ENCODE results near the gene PAM16.

Gene PAM16

GRCh38 chr16:4306470-4307214, 44.5 kb downstream of the PAM16 start:
- DNase-seq (ENCODE audit: low read depth in 1 of 2, low spot score in 1 of 2), result no peak

DNA sequence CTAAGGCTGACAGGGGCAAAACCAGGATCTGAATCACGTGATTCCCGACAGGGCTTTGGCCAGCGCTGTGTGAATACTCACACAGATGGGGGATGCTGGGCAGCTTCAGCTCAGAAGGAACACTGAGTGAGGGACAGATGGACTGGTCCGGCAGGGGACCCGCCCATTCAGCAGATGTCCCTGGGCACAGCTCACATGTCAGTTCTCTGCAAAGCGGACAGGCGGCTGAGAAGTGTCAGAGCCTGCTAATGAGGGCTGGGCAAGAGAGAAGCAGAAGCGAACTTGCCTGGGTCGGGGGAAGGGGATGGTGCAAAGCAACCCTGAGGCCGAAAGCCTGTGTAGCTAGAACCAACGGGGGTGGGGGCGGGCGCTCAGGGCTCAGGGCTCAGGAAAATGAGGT, 47.1 kb downstream of the PAM16 start:
- DNase-seq (ENCODE audit: low read depth in 1 of 2, low spot score in 1 of 2), result no peak

DNA sequence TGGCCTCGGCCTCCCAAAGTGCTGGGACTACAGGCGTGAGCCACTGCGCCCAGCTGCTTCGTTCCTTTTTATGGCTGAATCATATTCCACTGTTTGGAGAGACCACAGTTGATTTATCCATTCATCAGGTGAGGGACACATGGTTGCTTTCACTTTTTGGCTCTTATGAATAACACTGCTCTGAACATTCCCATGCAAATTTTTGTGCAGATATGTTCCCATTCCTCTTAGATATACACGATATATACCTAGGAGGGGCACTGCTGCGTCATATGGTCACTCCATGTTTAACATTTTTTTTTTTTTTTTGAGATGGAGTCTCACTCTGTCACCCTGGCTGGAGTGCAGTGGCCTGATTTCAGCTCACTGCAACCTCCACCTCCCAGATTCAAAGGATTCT, 49.2 kb downstream of the PAM16 start:
- no peak for DNase-seq (ENCODE audit: low read depth in 1 of 2, low spot score in 1 of 2)

DNA sequence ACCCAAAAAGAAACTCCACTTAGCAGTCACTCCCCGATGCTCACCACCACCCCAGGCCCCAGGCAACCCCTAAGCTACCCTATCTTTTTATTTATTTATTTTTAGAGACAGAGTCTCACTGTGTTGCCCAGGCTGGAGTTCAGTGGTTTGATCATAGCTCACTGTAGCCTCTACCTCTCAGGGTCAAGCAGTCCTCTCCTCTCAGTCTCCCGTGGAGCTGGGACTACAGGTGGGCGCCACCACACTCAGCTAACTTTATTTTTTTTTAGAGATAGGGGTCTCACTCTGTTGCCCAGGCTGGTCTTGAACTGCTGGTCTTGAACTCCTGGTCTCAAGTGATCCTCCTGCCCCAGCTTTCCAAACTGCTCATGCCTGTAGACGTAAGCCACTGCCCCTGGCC, 49.9 kb downstream of the PAM16 start:
- DNase-seq (ENCODE audit: low read depth in 1 of 2, low spot score in 1 of 2), result no peak

- DNase-seq (ENCODE audit: low read depth in 1 of 2, low spot score in 1 of 2), result no peak
Measured at GRCh38 chr16:4298761-4299522, 52.2 kb downstream of the PAM16 start.

GRCh38 chr16:4297480-4297879, 53.6 kb downstream of the PAM16 start:
- no peak for DNase-seq (ENCODE audit: low read depth in 1 of 2, low spot score in 1 of 2)

GRCh38 chr16:4295581-4295980, 55.5 kb downstream of the PAM16 start:
- DNase-seq (ENCODE audit: low read depth in 1 of 2, low spot score in 1 of 2), result no peak

DNA sequence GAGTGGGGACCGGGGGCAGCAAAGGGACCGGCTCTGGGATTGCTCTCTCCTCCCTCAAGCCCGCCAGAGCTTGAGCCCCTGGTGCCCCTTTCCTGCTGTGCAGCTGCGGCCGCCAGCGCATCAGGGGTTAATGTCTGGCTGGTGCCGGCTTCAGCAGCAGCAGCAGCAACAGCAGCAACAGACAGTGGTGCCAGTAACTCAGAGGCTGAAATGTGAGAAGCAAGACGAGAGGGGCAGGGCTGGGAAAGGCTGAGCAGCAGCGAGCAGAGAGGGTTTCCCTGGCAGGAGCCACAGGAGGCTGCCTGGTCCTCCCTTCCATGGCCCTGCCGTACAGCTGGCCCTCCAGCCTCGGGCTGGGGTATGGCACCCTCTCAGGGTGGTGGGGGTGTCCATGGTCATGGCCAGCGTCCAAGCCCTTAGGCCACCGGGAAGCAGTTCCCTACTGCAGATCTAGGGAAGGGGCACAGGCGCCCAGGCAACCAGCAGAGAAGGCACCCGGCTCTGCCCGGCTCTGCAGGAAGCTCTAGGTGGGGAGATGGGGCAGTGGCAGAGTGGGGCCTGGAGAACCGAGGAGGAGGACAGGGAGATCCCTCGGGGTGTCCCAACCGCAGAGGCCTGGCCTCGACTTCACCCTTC, 57.2 kb downstream of the PAM16 start:
- no peak for DNase-seq (ENCODE audit: low read depth in 1 of 2, low spot score in 1 of 2)

- no peak for DNase-seq (ENCODE audit: low read depth in 1 of 2, low spot score in 1 of 2)
Measured at GRCh38 chr16:4293181-4293716, 57.9 kb downstream of the PAM16 start.

DNA sequence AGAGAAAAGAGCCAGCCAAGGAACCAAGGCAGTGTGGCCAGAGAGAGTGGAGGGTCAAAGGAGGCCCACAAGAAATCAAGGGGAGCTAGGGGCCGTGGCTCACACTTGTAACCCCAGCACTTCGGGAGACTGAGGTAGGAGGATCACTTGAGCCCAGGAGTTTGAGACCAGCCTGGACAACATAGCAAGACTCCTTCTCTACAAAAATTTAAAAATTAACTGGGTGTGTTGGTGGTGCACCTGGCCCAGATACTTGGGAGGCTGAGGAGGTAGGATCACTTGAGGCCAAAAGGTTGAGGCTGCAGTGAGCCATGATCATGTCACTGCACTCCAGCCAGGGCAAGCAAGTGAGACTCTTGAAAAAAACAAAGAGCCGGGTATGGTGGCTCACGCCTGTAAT, 59.4 kb downstream of the PAM16 start:
- no peak for DNase-seq (ENCODE audit: low read depth in 1 of 2, low spot score in 1 of 2)
